ENCODE results near the gene CTNND2.
"Not testable (repeated sequence)": the region's sequence is repeated elsewhere in the genome, so short reads cannot be mapped to it uniquely, and the experiment has no call there.

The CTNND2 gene

DNA sequence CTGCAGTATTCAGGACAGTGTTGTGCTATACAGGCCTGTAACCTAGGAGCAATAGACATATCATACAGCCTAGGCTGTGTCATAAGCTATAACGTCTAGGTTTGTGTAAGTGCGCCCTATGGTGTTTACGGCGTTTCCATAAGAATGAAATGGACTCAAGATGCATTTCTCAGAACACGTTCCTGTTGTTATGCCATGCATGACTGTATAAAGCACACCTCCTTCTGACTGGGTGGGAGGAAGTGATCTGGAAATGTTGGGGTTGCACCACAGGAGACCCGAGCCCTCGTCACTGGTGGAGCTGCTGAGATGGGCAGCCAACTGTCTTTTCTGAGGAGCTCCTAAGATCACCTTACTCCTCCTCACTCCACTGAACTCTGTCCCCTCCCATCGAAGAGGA is 751.9 kb downstream of the CTNND2 start:
- no peak for DNase-seq

- no peak for DNase-seq
These were observed 753.3 kb downstream of the CTNND2 start for GRCh38 chr5:11150976-11151375.

GRCh38 chr5:11148810-11149539 is 755.3 kb downstream of the CTNND2 start:
- no peak for DNase-seq

- no peak for DNase-seq
These were observed 758.1 kb downstream of the CTNND2 start for GRCh38 chr5:11146171-11146570.

- no peak for DNase-seq
These were observed 760.6 kb downstream of the CTNND2 start for GRCh38 chr5:11143456-11144267.

- DNase-seq, result no peak
These were observed 764.9 kb downstream of the CTNND2 start for GRCh38 chr5:11139217-11139865.

DNA sequence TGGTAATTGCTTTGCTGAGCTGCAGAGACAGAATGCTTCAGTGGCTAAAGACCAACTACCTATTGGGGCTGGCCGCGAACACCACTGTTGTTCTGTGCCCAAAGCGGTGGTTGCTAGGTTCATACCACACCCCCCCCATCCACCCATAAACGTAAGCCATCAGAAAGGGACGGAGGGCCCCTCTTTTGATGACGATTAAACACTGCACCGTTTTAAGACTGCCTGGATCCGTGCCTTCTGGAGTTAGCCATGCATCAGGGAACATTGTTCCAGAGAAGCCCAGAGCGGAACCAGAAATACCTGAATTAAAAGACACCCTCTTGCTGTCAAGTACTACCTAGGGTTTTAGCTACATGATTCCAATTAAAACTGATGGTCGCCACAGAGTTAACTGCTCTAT is 774.1 kb downstream of the CTNND2 start:
- no peak for DNase-seq

GRCh38 chr5:11128021-11128420 is 776.2 kb downstream of the CTNND2 start:
- no peak for DNase-seq

GRCh38 chr5:11126844-11127243 is 777.4 kb downstream of the CTNND2 start:
- DNase-seq, result no peak

DNA sequence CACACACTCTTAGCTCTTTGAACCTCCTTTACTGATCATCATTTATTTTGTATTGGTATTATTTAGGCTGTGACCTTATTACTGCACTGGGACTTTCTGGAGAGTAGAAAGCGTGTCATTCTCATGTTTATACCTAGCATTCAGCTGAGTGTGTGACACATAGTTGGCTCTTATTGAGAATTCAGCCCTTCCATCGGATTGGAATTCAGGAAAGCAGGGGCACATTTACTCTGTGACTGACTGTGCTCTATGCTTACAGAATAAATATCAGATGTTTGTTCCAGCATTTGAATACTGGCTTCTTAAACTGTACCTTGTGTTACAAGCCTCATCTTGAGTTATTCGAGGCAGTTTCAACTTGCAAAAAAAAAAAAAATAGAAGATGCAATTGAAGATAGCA is 782.4 kb downstream of the CTNND2 start:
- DNase-seq, result no peak

DNA sequence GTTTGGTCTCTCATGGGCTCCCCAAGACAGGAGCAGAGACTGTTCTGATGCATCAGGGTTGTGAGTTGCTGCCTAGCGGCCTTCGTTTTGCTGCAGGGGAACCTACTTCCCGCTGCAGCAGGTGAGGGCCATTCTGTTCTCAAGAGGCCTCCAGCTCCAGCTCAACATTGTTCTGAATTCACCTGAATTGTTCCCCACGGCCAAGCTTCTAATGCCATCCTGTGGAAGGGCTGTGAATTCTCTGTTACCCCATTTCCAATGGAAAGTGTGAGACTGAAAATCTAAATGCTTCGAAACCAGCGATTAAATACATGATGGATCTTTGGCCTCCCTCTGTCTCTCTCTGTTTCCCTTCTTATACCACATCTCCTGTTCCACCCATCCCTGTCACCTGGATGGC is 794.1 kb downstream of the CTNND2 start:
- DNase-seq, result no peak

- no peak for DNase-seq
These were observed 798.5 kb downstream of the CTNND2 start for GRCh38 chr5:11105696-11106095.

GRCh38 chr5:11104651-11105112 is 799.6 kb downstream of the CTNND2 start:
- DNase-seq, result no peak

DNA sequence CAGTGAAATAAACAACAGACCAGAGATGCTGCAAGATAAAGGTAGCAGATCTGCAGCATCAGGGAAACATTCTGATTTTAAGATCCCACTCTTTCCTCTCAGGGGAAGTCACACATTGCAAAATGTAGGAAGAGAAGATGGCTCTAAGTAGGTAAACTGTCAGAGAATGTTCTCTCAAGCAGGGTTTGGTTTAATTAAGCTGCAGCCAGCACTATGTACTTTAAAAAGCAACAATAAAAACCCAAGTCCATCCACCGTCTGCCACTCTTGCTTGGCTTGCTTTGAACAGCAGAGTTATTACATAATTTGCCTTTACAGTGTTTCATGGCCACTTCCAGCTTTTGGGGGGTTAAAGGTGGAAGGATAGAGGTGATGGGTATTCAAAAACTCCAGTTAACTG is 800.0 kb downstream of the CTNND2 start:
- DNase-seq, result no peak

DNA sequence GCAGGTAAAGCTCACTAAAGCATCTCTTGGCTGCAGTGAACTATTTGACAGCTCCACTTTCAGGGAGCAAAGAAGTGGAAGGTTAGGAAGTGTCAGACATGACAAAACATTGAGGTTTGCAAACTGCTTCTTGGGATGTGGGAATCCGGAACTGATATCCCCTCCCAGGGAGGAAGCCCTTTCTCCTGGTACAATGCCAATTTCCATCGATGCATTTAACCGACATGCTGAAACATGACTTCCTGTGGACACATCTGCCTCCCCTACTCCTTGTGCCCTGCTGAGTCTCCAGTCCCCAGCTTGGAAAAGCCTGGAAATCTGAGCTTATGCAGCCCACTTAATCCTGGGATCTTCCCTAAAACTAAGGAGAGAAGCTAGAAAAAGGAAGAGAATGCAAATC is 820.1 kb downstream of the CTNND2 start:
- no peak for DNase-seq

DNA sequence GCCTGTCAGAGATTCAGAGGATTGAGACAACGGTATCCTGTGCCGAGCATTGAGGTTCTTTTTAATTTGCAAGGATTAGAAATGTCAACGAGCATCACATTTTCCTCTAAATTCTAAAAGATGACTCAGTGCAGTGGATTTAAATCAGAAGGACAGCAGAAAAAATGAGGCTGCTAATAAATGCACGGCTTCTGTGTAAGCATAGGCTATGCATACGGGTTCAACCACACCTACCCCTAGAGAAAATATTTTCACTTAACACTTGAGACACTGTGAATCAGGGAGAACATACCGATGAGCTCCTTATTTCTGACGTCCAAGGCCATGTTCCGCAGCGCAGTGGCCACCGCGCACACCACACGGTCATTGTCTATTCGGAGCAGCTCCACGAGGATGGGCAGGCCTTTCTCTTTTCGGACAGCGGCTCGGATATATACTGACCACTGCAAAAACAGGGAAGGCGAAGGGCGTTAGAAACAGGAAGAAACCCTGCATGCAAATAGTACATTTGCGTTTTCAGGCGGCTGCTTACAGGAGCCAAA is 821.8 kb downstream of the CTNND2 start:
- DNase-seq, result no peak

DNA sequence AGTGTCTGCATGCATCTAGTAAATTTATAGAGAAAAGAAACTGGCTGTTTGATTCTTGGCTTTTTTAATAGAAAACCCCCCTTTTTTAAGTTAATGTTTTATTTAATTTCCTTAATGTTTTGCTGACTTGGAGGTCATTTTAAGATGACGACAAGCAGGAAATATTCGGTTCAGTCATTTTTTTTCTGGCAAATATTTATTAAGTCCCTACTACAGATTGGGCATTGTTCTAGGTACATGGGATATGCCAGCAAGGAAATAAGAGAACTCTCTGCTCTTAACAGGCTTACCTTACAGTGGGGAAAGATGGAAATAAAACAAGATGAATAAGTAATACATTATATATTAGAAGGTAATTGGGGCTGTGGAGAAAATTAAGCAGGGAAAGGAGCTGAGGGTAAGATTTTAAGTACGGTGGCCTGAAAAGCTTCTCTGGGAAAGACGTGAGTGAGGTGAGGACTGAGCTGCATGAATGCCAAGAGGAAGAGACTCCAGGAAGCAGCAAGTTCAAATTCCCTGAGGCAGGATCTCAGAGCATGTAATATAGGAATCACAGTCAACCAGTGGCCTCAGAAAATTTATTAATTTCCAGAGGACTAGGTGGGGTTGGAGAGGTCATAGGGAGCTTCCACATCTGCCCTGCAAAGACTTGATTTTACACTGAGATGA is 827.2 kb downstream of the CTNND2 start:
- DNase-seq, result no peak

GRCh38 chr5:11075035-11075805 is 829.0 kb downstream of the CTNND2 start:
- no peak for DNase-seq

DNA sequence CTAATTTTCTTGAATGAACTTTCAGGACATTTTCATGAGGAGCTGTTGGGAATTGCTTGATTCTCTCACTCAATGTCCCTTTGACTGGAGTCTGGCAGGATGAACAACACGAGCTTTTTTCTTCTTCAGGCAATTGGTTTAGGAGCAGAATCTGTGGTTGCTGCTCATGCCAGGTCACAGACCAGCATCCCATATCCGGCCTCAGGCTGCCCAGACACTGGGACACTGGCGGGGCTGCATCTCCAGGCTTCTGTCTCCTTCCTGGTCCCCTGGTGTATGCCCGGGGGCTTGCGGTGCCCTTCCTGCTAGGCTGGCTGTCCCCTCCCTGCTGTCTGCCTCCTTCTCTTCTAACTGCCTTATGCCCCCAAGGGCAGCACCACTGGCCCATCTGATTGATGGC is 831.7 kb downstream of the CTNND2 start:
- no peak for DNase-seq

DNA sequence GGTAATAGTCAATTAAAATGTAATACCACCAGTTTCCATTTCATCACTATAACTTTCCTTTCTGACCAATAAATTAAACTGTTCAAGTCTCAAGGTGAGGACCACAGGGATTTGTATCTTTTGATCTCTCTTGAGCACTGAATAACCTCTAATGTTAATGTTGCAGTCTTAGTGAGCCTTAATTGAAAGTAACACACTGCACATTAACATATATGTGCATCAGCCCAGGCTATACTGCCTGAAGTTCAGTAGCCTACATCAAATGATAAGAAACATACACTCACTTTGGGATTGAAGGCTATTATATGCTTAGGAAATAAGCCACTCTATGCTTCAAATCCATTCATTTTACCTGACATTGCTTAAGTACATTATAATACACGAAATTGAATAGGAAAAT is 832.2 kb downstream of the CTNND2 start:
- no peak for DNase-seq

DNA sequence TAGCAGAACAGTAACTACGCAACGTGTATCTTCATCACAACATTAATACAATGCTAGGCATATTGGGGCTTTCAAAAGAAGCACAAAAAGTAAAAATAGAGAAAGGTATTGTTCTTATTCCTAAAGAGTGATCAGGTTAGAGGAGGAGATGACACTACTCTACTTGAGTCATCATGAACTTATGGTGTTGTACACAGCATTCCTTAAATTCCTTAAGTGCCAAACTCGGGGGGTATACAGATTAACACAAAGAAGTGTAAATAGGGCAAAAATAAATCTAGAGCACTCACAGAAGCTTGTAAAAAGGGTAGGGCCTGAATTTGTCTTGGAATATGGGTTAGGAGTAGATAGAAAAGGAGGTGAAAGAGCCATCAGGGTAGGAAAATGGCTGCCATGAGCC is 835.2 kb downstream of the CTNND2 start:
- DNase-seq, result no peak

- DNase-seq, result not testable (repeated sequence)
These were observed 838.5 kb downstream of the CTNND2 start for GRCh38 chr5:11065723-11066122.

Measured in stimulated activated naive CD4-positive, alpha-beta T cell (primary cell).